T-cell (primary cell): ENCODE measurements around the gene MACC1. TPM values are rescaled to one million over a fixed set of nuclear protein-coding genes. Genes with fewer than 3 reads are reported as not detected.

Experiments used
- ATAC-seq, 4 experiments: fragments of 200-7000 bp in 3 of 4; fragments of 150-1000 bp in 1 of 4; cut with Tn5 transposase; replicated peaks in 1 of 4; 1 replicate in 3 of 4; 2 replicates in 1 of 4; pipeline ENCODE4 v1.10.0; 2021; ENCODE audit warnings: moderate library complexity in 3 of 4, mild to moderate bottlenecking in 2 of 4, moderate number of reproducible peaks in 1 of 4
- CTCF ChIA-PET, 2 donors: fragments of 300-600 bp; sonication (Branson Sonifier 250); formaldehyde crosslinking; loops; one replicate each; lab custom pipeline; 2022; ENCODE audit warnings: antibody characterized with exemption in 2 of 2; lab: Charles Lee
- POLR2A ChIA-PET, 2 donors: fragments of 300-600 bp; sonication (Branson Sonifier 250); formaldehyde crosslinking; loops; one replicate each; lab custom pipeline; 2022; ENCODE audit warnings: antibody characterized with exemption in 2 of 2; lab: Charles Lee
- DNase-seq, 35 experiments: peaks; one replicate each; pipeline versions ENCODE4 v3.0.0 to v3.0.0-alpha.2; 2013 to 2023
- H3K27ac ChIP-seq: one replicate; pipeline ENCODE4 v1.5.1; 2013; ENCODE audit warnings: low read length
- H3K27me3 ChIP-seq, 2 experiments: replicated peaks in 1 of 2; 1 replicate in 1 of 2; 2 replicates in 1 of 2; pipeline versions ENCODE4 v1.6.1 to v1.7.0; 2013; ENCODE audit warnings: low read length in 1 of 2, mixed read lengths in 1 of 2; ENCODE audit not compliant: control insufficient read depth in 2 of 2, insufficient read depth in 2 of 2; ENCODE audit errors: extremely low read depth in 1 of 2
- H3K36me3 ChIP-seq, 2 donors: 1 replicate in 1 of 2; 2 replicates in 1 of 2; pipeline versions ENCODE4 v1.6.1 to v1.7.0; 2013; ENCODE audit warnings: low read length in 1 of 2; ENCODE audit not compliant: control insufficient read depth in 2 of 2, insufficient read depth in 1 of 2; ENCODE audit errors: extremely low read depth in 1 of 2
- H3K4me1 ChIP-seq, 2 experiments: 1 replicate in 1 of 2; 2 replicates in 1 of 2; pipeline versions ENCODE4 v1.6.1 to v1.7.0; 2013; ENCODE audit warnings: low read length in 2 of 2, mixed read lengths in 1 of 2; ENCODE audit not compliant: insufficient read depth in 2 of 2, control insufficient read depth in 1 of 2; ENCODE audit errors: extremely low read depth in 1 of 2
- H3K4me3 ChIP-seq, 2 donors: 1 replicate in 1 of 2; 2 replicates in 1 of 2; pipeline versions ENCODE4 v1.5.1 to v1.7.0; 2013; ENCODE audit warnings: mild to moderate bottlenecking in 2 of 2, low read length in 1 of 2, moderate library complexity in 1 of 2; ENCODE audit not compliant: control insufficient read depth in 1 of 2; ENCODE audit errors: extremely low read depth in 1 of 2
- H3K9me3 ChIP-seq: 2 replicates; pipeline ENCODE4 v1.7.0; 2013
- H3K27ac Mint-ChIP-seq, 2 donors: one replicate each; pipeline ENCODE4 v1.8.0; 2020 to 2021; ENCODE audit warnings: mild to moderate bottlenecking in 2 of 2, mixed read lengths in 2 of 2
- H3K27me3 Mint-ChIP-seq, 2 donors: one replicate each; pipeline ENCODE4 v1.8.0; 2021 to 2022; ENCODE audit warnings: mixed read lengths in 2 of 2
- H3K36me3 Mint-ChIP-seq: one replicate; pipeline ENCODE4 v1.8.0; 2021; ENCODE audit warnings: mixed read lengths
- H3K4me1 Mint-ChIP-seq, 3 donors: one replicate each; pipeline ENCODE4 v1.8.0; 2020 to 2022; ENCODE audit warnings: mixed read lengths in 3 of 3, mild to moderate bottlenecking in 1 of 3
- H3K4me3 Mint-ChIP-seq, 3 donors: one replicate each; pipeline ENCODE4 v1.8.0; 2020 to 2022; ENCODE audit warnings: mild to moderate bottlenecking in 3 of 3, mixed read lengths in 3 of 3, moderate library complexity in 3 of 3
- H3K9me3 Mint-ChIP-seq, 3 donors: one replicate each; pipeline ENCODE4 v1.8.0; 2020 to 2022; ENCODE audit warnings: mixed read lengths in 3 of 3
- WGBS: methylation state at CpG from one replicate; pipeline ENCODE4 v1.1.5; 2013; ENCODE audit warnings: missing lambda C conversion rate; ENCODE audit not compliant: insufficient coverage; 5-methylcytosine and 5-hydroxymethylcytosine counted together
- total RNA-seq, 35 experiments: library from RNA in 6 of 35; stranded (reverse) in 6 of 35; fragments of 120-200 nt in 1 of 35; gene quantifications; one replicate each; pipeline versions ENCODE4 v1.2.1 to v1.2.4 and lab custom pipeline; 2013 to 2026

MACC1 gene
- total RNA-seq, 5 donors from 2014 or later (not counting 1 experiment from before 2014, with no cell fraction given) = 0.19 to 0.50 (median 0.39) TPM

DNA sequence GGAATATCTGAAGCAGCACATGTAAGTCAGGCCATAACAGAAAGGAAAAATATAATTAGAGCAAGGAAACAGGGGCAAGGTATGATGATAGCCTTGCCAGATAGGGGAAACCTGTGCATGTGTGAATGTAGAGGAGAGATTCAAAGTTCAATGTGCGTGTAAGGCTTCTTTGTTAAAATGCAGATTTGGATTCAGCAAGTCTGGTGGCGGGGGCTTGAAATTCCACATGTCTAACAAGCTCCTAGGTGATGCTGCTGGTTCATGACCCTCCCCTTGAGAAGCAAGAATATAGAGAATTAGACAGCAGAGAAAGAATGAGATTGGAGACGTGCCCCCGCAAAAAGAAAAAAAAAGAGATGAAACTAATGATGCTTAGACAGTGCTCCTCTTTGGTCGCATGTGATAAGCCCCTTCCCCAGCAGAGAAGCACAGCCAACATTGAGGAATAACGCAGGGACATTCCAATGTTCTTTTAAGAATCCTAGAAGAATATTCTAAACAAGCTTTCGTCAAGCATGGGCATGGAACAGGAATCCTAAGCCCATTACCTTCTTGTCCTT is 21.1 kb upstream of the MACC1 start:
- Mint-ChIP-seq H3K4me1 (peaks cover 0 to 3% (median 0%) of the 10 kb centered on the region in 3 donors), H3K27ac (no peak overlapping the region), H3K36me3 (no peaks in the 10 kb centered on the region), H3K4me3 (no peak overlapping the region), H3K9me3 (no peaks in the 10 kb centered on the region), H3K27me3 (peaks cover 0 to 4% of the 10 kb centered on the region in 2 donors)
- Histone ChIP-seq H3K27ac (no peak overlapping the region), H3K9me3 (no peaks in the 10 kb centered on the region), H3K4me3 (no peak overlapping the region), H3K36me3 (no peaks in the 10 kb centered on the region), H3K4me1 (no peaks in the 10 kb centered on the region), H3K27me3 (no peaks in the 10 kb centered on the region)
- DNase-seq (no peak), ATAC-seq (no peak)
- ChIA-PET POLR2A (no interaction called here), CTCF (interaction anchor here in 1 of 2 donors (0.7 kb wide), 1 partner anchor 92 kb away, joined by 3 read pairs; no protein-coding TSS in a partner anchor)
- 89% methylated on average over 6 of the region's 7 CpGs for WGBS

DNA sequence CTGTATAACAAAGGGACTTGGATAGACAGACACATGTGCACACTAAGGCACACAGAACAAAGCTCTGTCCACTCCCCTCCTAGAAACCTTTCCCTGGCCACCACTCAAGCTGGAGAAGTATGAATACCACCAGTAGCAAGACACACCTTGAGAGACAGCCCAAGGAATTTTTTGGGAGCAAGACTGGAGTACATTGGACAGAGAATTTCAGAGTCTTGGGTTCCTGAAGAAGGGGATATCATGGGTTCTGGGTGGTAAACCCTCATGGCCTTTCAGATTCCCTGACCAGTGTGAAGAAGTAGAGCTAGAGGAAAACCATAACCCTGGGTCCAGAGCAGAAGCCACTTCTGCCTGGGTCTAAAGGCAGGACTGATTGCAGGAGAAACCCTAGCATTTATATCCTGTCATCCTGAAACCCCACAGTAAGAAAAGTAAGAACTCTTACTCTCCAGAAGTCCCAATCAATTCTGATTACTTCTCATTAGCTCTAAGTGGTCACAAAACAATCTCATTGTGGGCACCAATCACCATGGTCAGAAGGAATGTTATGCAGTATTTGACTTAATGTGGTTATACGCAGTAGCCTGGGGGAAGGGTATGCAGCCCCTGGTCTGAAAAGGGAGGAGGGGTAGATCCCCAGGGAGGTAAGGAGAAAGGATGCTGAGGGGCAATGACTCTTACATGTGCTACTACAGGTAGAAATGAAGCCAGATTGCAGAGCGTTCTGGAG is 20.4 kb upstream of the MACC1 start:
- DNase-seq (no peak), ATAC-seq (no peak)
- WGBS = 74% methylated on average over 2 of the region's 2 CpGs
- Histone ChIP-seq H3K4me1 (no peaks in the 10 kb centered on the region), H3K27me3 (no peaks in the 10 kb centered on the region), H3K36me3 (no peaks in the 10 kb centered on the region), H3K4me3 (no peak overlapping the region), H3K27ac (no peak overlapping the region), H3K9me3 (no peaks in the 10 kb centered on the region)
- Mint-ChIP-seq H3K4me1 (peaks cover 0 to 3% (median 0%) of the 10 kb centered on the region in 3 donors), H3K36me3 (no peaks in the 10 kb centered on the region), H3K27me3 (peaks cover 0 to 4% of the 10 kb centered on the region in 2 donors), H3K27ac (no peak overlapping the region), H3K9me3 (no peaks in the 10 kb centered on the region), H3K4me3 (no peak overlapping the region)
- CTCF ChIA-PET = interaction anchor here in 1 of 2 donors (0.7 kb wide), 1 partner anchor 92 kb away, joined by 3 read pairs; no protein-coding TSS in a partner anchor
- POLR2A ChIA-PET = no interaction called here

DNA sequence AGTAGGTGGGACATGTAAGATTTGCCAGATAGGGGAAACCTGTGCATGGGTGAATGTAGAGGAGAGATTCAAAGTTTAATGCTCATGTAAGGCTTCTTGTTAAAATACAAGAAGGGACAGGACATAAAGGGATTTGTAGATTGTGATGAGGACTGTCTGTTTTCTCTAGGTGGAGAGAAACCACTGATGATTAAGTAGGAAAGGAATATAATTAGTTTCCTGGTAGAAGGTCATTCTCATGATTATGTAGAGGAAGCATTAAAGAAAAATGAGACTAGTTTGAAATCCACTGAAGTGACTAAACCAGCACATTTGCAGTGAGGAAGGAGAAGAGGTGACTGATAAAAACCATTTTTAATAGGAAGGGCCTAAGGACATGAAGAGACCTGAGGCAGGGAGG is 19.6 kb upstream of the MACC1 start:
- Mint-ChIP-seq H3K4me1 (peaks cover 0 to 3% (median 0%) of the 10 kb centered on the region in 3 donors), H3K27me3 (peaks cover 0 to 4% of the 10 kb centered on the region in 2 donors), H3K9me3 (no peaks in the 10 kb centered on the region), H3K36me3 (no peaks in the 10 kb centered on the region), H3K27ac (no peak overlapping the region), H3K4me3 (no peak overlapping the region)
- Histone ChIP-seq H3K4me1 (no peaks in the 10 kb centered on the region), H3K27ac (no peak overlapping the region), H3K9me3 (no peaks in the 10 kb centered on the region), H3K36me3 (no peaks in the 10 kb centered on the region), H3K27me3 (no peaks in the 10 kb centered on the region), H3K4me3 (no peak overlapping the region)
- DNase-seq (no peak), ATAC-seq (no peak)
- POLR2A ChIA-PET = no interaction called here
- CTCF ChIA-PET = no interaction called here

DNA sequence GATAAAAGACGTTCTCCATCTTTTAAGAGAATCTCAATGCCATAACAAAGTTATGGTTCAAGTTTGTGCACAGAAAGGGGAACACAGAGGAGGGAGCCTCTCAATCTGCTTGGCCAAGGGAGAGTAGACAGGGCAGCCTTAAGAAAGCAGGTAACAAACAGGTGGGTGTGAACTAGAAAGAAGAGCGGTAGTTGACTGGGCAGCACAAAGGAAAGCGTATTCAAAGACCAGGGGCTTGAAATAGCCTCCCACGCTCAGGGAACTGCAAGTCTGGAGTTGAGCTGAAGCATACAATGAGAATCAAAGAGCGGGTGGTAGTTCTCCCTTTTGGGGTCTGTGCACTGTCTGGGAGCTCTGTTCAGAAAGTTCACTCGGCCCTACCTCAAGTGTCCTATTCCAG is 18.9 kb upstream of the MACC1 start:
- CTCF ChIA-PET = no interaction called here
- no peaks in the 10 kb centered on the region for H3K9me3 Mint-ChIP-seq

DNA sequence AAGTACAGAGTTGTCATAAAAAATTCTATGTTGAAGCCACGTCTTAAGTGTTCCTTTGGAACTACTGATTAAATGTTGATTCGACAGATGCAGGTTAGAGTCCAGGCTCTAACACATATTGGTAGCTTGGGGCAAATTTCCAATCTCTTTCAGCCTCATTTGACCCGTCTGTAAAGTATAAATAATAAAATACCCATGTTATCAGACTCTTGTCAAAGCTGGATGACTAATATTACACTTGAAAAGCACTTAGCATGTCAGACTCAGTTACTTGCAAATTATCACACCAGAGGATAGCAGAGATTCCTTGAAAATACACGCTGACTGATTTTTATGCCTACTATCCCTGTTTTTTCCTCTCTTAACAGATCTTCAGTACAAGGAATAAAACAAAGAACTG is 18.1 kb upstream of the MACC1 start:
- ChIA-PET CTCF (no interaction called here), POLR2A (no interaction called here)
- H3K9me3 Mint-ChIP-seq = no peaks in the 10 kb centered on the region
- H3K27ac Mint-ChIP-seq = no peak overlapping the region
- Histone ChIP-seq H3K9me3 (no peaks in the 10 kb centered on the region), H3K27ac (no peak overlapping the region), H3K27me3 (no peaks in the 10 kb centered on the region), H3K36me3 (no peaks in the 10 kb centered on the region), H3K4me3 (no peak overlapping the region), H3K4me1 (no peaks in the 10 kb centered on the region)
- H3K36me3 Mint-ChIP-seq = no peaks in the 10 kb centered on the region
- DNase-seq (no peak), ATAC-seq (no peak)
- H3K4me3 Mint-ChIP-seq = no peak overlapping the region
- H3K27me3 Mint-ChIP-seq = peaks cover 0 to 4% of the 10 kb centered on the region in 2 donors
- no CpG with 5 or more reads among the region's 4 CpGs for WGBS
- H3K4me1 Mint-ChIP-seq = peaks cover 0 to 3% (median 0%) of the 10 kb centered on the region in 3 donors

More for the DNA sequence above, 18.9 kb upstream of the MACC1 start:
- ATAC-seq (no peak), DNase-seq (no peak)
- H3K27ac Mint-ChIP-seq = no peak overlapping the region
- POLR2A ChIA-PET = no interaction called here
- no peak overlapping the region for H3K4me3 Mint-ChIP-seq
- Histone ChIP-seq H3K9me3 (no peaks in the 10 kb centered on the region), H3K36me3 (no peaks in the 10 kb centered on the region), H3K4me3 (no peak overlapping the region), H3K27me3 (no peaks in the 10 kb centered on the region), H3K4me1 (no peaks in the 10 kb centered on the region), H3K27ac (no peak overlapping the region)
- 98% methylated on average over 5 of the region's 6 CpGs for WGBS
- no peaks in the 10 kb centered on the region for H3K36me3 Mint-ChIP-seq
- peaks cover 0 to 3% (median 0%) of the 10 kb centered on the region in 3 donors for H3K4me1 Mint-ChIP-seq
- peaks cover 0 to 4% of the 10 kb centered on the region in 2 donors for H3K27me3 Mint-ChIP-seq

DNA sequence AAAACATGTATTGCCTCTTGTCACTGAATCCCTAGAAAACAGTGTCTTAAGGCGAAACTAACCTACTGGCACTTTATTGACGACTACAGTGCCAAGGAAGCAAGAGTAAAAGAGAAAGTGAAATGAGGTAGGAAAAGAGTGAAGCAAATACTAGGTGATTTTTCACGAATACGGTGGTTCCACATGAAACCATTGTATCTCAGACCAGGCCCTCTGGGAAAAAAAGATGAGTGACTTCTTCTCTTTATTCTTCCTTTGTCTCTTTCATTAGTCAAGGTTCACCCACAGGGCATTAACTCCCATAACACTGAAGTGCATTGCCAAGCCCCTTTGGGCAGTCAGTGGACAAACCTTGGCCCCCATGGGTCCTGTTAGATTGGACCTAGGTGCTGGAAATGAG is 16.2 kb upstream of the MACC1 start:
- no peaks in the 10 kb centered on the region for H3K9me3 ChIP-seq
- no peaks in the 10 kb centered on the region for H3K36me3 ChIP-seq
- no peaks in the 10 kb centered on the region for H3K4me1 ChIP-seq
- Mint-ChIP-seq H3K9me3 (no peaks in the 10 kb centered on the region), H3K27me3 (peaks cover 0 to 4% of the 10 kb centered on the region in 2 donors), H3K27ac (no peak overlapping the region), H3K4me3 (no peak overlapping the region), H3K4me1 (no peaks in the 10 kb centered on the region), H3K36me3 (no peaks in the 10 kb centered on the region)
- CTCF ChIA-PET = no interaction called here
- ATAC-seq = no peak
- 71% methylated on average over 2 of the region's 4 CpGs for WGBS
- no peaks in the 10 kb centered on the region for H3K27me3 ChIP-seq
- DNase-seq = no peak
- POLR2A ChIA-PET = no interaction called here
- H3K27ac ChIP-seq = no peak overlapping the region
- H3K4me3 ChIP-seq = no peak overlapping the region
